ENCODE data around the gene INAVA.
"Not testable (repeated sequence)": the region's sequence is repeated elsewhere in the genome, so short reads cannot be mapped to it uniquely, and the experiment has no call there.

INAVA gene

DNA sequence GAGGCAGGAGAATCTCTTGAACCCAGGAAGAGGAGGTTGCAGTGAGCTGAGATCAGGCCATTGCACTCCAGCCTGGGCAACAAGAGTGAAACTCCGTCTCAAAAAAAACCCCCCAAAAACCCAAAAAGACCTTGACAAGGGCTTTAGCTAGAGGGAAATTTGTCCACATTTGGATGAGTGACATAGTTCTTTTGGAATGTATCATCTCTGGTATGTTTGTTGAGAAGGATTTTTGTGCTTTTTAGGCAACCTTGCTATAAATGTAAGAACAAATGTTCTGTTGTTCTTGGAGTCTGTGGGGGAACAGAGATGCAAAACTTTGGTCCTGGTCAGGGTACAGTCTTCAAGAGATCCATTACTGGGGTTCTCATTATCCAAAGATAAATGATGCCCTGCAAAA is 28.9 kb downstream of the INAVA start:
- no peak for ATAC-seq

DNA sequence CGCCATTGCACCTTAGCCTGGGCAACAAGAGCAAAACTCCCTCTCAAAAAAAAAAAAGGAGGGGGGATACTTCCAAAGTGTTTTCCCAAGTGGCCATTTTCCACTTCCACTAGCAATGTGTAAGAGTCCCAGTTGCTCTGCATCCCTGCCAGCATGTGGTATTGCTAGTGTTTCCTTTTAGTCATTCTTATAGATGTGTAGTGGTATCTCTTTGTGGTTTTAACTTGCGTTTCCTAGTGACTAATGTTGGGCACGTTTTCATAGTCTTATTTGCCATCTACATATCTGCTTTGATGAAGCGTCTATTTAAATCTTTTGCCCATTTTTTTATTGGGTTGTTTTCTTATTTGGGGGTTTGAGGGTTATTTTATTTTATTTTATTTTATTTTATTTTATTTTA is 31.1 kb downstream of the INAVA start:
- peak; percentile 82 to 92 for ATAC-seq

DNA sequence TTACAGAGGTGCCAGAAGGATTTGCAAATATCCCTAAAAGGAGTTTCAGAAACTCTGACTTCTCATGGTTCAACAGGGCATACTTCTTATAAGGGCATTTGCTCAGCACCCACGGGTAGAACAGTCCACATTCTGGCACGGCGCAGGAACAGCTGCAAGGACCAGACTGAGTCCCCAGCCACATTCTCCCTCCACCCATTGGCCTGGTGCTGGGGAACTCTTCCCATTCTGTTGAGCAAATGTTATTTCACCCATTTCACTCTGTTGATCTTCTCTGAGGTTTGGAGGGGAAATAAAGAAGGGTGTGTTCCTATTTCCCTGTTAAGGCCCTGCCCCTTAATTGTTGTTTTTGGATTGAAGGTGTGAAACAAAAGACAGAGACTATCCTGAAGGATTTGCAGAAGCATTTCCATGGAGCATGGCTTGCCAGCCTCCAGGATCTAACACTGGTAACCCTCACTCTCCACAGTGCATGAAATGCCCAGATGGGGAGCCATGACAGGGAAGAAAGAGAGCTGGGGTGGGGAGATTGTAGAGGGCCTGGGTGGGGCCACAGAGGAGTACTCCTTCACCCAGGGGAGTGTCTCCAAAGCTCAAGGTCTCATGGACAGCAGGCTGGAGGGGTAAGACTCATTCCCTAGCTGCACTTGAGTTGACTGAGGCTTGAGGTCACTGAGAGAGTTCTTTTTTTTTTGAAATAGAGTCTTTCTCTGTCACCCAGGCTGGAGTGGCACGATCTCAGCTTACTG is 35.0 kb downstream of the INAVA start:
- ATAC-seq: no peak

DNA sequence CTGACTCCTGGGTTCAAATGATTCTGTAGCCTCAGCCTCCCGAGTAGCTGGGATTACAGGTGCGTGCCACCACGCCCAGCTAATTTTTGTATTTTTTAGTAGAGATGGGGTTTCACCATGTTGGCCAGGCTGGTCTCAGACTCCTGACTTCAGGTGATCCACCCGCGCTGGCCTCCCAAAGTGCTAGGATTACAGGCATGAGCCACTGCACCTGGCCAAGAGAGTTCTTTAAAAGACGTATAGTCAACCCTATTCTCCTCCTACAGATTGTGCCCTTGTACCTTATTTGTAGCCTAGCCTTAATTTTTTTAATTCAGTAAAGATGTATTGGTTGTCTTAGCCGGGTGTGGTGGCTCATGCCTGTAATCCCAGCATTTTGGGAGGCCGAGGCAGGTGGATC is 35.6 kb downstream of the INAVA start:
- ATAC-seq: not testable (repeated sequence)

DNA sequence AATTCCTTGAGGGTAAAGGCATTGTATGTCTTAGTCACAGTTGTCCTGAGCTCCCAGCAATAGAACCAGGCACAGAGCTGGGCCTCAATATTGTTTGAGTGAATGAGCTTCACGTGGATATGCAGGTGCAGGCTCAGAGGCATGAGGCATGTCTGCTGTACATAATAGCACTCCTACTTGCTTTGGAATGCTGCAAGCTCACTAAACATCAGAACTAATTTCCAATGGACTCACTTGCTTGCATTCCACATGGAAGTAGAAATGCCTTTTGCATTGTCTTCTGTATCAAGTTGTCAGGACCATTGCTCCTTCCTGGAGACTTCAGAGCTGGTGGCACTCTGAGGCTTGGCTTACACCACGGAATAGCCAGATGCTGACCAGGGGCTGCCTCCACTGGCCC is 37.1 kb downstream of the INAVA start:
- no peak for ATAC-seq

DNA sequence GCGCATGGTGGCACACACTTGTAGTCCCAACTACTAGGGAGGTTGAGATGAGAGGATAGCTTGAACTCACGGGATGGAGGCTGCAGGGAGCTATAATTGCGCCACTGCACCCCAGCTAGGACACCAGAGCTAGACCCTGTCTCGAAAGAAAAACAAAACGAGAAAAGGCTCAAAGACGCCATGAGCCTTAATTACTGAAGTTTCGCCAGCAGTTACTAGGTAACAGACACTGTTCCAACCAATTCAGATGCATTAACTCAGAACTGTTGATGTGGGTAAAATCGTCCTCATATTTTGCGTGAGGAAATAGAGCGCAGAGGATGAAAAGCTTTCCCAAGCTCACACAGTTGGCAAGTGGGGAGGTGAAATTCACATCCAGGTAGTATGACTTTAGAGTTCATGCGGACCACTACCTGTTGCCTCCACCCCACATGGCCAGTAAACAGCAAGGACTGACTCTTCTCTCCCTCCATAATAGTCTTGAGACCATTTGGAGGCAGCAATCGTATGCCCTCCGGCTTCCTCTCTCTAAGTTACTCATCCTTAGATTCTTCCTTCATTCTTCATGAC is 40.1 kb downstream of the INAVA start:
- no peak for ATAC-seq

DNA sequence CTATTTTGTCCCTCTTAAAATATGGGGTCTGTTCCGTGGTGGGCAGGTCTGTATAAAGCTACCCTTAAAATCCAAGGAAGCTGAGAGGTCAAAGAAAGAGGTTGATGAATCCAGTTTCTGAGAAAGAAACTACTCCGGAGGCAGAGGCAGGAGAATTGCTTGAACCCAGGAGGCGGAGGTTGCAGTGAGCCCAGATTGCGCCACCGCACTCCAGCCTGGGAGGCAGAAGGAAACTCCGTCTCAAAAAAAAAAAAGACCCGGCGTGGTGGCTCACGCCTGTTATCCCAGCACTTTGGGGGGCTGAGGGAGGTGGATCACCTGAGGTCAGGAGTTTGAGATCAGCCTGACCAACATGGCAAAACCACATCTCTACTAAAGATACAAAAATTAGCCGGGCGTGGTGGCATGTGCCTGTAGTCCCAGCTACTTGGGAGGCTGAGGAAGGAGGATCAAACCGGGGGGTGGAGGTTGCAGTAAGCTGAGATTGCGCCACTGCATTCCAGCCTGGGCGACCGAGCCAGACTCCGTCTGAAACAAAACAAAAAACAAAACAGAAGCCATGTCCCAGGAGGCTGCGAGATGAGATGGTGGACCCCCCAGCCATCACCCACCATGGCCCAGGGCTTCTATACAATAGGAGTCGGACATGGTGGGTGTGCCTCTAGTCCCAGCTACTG is 40.7 kb downstream of the INAVA start:
- ATAC-seq: not testable (repeated sequence)

DNA sequence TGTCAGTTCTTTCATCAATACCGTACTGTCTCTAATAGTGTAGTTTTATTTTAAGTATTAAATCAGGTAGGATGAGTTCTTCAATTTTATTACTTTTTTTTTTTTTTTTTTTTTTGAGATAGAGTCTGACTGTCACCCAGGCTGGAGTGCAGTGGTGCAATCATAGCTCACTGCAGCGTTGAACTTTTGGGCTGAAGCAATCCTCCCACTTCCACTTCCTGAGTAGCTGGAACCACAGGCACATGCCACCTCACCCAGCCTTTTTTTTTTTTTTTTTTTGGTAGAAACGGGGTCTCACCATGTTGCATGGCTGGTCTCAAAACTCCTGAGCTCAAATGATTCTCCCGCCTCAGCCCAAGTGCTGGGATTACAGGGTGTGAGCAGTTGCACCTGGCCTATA is 44.3 kb downstream of the INAVA start:
- ATAC-seq: no peak

DNA sequence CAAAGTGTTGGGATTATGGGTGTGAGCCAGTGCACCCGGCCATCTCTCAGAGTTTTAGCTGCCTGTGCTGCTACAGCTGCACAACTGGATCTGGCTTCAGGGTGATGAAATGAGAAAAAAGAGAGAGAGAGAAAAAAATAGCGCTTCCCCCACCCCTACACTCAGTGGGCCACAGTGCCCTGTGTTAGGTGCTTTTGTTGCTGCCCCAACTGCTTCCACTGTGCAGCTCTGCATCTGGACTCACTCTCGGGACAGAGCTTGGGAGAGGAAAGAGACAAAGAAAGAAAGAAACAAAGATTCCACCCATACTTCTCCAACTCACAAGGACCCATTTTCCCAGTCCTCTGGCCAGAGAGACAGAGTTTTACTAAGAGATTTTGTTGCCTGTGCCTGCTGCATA is 50.4 kb downstream of the INAVA start:
- ATAC-seq: no peak

DNA sequence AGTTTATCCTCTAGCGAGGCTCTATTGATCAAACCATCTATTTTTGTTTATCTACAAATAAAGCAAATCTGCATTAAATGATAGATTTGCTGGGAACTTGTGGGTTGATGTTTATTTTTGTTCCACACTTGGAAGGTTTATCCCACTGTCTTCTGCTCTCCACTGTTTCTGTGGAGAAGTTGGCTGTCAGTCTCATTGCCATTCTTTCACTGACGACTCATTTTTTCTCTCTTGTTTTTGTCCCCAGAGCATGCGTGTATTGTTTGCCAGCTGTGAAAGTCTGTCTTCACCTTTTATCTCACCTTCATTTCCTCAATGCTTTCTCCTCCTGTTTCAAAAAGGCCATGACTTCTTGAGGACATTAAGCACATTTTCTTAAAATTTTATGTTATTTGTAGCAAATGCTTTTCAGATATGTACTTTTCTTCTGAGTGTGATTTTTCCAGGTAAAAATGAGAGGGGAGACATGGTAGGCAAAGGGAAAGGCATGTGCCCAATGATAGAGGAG is 52.4 kb downstream of the INAVA start:
- no peak for ATAC-seq

DNA sequence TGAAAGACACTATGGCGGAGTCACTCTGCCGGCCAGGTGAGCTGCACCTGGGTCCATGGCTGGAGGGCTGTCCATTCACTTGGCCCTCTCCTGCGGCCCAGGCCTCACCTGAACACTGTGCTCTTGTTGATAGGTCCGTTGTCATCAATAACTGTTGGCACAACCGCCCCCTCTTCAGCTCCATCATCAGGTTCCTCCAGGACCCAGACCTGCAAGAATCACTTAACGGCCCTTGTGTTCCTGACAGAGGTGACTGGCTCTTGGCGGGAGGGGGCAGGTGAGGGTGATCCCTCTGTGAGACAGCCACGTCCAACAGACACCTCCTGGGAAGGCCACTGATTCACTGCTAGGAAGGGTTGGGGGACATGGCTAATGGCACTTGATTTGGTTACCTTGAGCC is 54.9 kb downstream of the INAVA start:
- no peak for ATAC-seq

DNA sequence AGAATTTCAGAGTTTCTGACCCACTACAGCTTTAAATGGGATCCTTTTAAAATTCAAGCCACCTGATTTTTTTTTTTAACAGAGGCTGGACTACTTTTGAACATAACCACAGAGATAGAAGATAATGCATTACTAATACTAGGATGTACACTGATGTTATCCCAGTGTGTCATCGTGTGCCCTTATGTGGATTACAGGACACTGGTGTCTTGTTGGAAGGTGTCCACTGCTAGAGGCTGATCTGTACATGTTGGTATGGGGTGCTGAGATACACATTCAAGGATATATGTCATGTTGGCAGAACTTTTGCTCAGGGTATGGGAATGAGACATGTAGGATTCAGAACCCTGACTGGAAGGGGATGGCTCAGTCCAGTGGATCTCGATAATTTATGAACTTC is 56.3 kb downstream of the INAVA start:
- no peak for ATAC-seq

DNA sequence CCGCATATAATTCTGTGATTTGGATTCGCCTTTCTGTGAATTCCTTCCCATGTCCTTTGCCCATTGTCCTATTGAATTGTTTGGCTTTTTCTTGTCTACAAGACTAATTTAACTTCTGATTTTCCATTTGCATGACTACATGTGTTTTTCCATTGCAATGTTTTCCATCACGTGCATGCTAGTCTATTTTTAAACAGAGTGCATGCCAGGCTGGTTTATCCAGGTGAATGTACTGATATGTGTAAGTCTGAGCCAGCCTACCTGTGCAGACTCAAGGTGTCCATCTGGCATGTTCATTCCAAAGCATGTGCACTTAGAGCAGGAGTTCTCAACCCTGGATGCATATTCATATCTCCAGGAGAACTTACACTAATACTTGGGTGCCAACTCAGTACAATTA is 59.7 kb downstream of the INAVA start:
- ATAC-seq: no peak

DNA sequence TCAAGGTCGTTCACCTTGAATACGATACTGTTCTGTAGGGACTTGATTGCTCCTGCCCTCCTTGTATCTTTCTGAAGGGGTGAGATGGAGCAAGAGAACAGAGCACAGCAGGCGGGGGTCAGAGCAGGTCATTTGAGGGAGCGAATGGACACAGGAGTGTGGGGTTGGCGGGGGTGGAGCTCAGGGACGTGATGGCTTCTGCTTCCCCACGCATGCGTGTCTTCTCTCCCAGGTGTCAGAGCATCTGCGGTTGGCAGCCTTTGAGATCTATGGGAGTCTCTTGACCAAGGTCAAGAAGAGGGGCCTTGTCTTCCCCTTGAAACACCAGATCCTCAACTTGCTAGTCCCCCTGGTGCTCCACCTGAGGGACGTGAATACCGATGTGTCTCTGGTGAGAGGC is 63.9 kb downstream of the INAVA start:
- no peak for ATAC-seq

DNA sequence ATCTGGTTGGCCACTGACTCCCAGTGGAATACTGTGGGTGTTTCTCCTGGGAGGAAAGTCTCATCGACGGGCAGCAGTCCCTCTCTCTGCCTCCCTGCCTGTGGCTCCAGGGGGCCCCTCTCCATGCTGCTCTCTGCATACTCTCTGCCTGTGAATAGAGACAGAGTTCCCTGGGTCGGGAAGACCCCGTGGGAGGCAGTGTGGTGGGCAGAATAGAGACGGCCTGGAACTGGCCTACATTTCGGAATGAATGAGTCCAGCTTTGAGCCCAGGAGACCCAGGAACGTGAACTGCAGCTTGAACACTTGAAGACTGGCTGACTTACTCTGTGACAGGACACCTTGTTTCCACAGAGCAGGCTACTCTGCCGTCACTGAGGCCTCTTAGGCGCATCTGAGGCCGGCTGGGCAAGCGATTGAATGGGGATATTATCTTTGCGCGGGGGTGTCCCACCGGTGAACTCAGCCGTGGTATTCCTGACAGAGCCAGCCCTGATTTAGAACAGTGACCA is 64.8 kb downstream of the INAVA start:
- ATAC-seq: no peak

DNA sequence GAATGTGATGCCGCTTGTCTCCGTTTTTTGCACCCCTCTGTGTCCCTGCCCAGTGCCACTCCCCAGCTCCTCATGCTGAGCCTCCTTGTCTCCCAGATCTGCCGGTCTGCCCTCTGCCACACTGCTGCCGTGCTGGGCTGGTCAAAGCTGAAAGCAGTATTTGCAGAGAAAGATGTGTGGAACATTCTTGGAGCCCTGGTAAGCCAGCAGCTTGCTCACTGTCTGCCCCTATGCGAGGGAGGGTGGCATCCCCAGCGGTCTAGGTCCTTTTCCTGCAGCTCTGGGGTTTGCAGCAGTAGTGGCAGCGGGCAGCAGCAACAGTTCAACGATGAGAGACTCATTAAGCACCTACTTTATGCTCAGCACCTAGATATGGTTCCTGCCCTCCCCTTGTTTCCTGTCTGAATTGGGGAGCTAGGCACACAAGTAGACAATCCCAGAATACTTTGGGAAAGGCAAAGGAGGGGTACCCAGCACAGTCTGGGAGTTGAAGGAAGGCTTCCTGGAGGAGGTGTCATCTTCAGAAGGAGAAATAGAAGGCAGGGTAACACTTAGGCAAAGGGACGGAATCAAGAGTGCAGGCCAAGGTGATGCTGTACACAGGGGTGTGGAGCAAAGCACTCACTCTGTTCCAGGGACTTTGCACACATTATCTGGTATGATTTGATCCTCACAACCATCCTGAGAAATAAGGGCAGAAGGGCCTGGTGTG is 65.7 kb downstream of the INAVA start:
- no peak for ATAC-seq

DNA sequence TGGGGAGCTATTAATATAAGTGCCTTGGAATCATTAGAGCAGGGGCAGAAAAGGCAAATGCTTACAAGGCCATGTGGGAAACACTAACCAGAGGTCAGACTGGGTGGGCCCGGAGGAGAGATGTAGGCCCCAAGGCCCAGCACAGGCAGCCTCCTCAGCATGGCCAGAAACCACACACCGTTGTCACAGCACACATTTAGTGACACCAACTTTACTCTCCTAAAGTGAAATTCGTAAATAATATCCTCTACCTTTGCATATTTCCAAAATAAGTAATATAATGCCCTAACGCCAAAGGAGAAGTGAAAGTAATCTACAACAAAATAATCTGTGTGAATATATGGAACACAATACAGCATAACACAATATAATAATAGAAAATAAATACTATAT is 66.2 kb downstream of the INAVA start:
- no peak for ATAC-seq

DNA sequence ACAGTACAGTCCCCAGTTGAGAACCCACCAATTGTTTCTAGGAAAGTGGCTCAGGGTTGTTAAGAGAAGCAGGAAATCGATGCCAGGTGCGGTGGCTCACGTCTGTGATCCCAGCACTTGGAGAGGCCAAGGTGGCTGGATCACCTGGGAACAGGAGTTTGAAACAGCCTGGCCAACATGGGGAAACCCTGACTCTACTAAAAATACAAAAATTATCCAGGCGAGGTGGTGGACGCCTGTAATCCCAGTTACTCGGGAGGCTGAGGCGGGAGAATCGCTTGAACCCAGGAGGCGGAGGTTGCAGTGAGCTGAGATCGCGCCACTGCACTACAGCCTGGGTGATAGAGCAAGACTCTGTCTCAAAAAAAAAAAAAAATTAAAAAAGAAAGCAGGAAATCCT is 67.5 kb downstream of the INAVA start:
- not testable (repeated sequence) for ATAC-seq

DNA sequence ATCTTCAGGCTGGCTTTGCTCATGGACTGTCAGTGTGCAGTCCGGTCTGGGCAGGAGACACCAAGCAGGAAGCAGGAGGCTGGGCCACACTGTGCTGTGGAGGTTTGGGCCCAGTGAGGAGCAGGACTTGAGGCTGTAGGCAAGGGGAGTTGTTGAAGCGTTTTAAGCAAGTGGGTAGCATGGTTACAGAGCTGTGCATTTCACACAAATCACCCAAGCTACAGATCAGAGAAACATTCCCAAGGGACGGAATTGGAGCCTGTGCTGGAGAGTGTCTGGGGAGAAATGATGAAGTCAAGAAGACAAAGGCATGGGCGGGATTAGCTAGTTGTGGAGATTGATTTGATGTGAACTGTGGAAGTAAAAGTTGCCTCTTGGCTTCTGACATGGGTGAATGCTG is 67.9 kb downstream of the INAVA start:
- no peak for ATAC-seq

DNA sequence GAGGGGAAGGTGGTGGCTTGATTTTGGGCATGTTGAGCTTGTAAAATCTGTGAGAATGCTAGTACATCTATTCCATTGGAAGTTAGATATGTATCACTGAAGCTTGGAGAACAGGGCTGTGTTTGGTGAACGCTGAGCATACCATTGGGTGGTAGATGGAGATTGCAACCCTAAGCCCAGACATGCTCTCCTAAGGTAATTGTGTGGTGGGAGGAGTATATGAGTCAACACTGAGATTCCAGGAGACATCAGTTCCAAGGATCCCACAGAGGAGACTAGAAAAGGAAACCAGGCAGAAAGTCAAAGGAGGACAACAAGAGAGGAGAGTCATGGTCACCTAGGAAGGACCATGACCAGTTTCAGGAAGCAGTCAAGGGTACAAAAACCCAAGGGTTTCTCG is 68.4 kb downstream of the INAVA start:
- no peak for ATAC-seq

DNA sequence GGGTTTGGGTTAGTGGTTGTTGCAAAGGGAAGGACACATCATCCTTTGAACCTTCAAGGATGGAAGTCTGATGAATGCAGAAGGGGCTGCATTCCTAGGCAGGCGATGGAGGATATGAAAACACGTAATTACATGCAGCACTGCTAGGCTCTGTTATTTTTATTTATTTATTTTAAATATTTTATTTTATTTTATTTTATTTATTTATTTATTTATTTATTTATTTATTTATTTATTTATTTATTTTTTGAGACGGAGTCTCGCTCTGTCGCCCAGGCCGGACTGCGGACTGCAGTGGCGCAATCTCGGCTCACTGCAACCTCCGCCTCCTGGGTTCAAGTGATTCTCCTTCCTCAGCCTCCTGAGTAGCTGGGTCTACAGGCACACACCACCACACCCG is 69.2 kb downstream of the INAVA start:
- ATAC-seq: not testable (repeated sequence)

Measured in activated CD4-positive, CD25-positive, alpha-beta regulatory T cell treated with anti-CD3 and anti-CD28 coated beads, Interleukin-2, amount 50 U/mL, for 24 hours (primary cell).